ENCODE data around the gene TCFL5. TPM values are rescaled to one million over a fixed set of nuclear protein-coding genes. Genes with fewer than 3 reads are reported as not detected.

TCFL5 gene
- total RNA-seq, 1 donor from 2014 or later, result 12.8 TPM

GRCh38 chr20:62799459-62799858, 62.2 kb downstream of the TCFL5 start:
- Mint-ChIP-seq H3K4me1 (ENCODE audit: unreplicated experiment) (peaks cover 24% of the 10 kb centered on the region), H3K27me3 (ENCODE audit: unreplicated experiment) (no peaks in the 10 kb centered on the region), H3K36me3 (ENCODE audit: unreplicated experiment) (peaks cover 22% of the 10 kb centered on the region), H3K9me3 (ENCODE audit: unreplicated experiment) (no peaks in the 10 kb centered on the region), H3K27ac (ENCODE audit: unreplicated experiment) (no peak overlapping the region), H3K4me3 (ENCODE audit: unreplicated experiment) (no peak overlapping the region)
- no peak for DNase-seq (ENCODE audit: extremely low spot score, unreplicated experiment)
- TF ChIP-seq, protein P1, sequence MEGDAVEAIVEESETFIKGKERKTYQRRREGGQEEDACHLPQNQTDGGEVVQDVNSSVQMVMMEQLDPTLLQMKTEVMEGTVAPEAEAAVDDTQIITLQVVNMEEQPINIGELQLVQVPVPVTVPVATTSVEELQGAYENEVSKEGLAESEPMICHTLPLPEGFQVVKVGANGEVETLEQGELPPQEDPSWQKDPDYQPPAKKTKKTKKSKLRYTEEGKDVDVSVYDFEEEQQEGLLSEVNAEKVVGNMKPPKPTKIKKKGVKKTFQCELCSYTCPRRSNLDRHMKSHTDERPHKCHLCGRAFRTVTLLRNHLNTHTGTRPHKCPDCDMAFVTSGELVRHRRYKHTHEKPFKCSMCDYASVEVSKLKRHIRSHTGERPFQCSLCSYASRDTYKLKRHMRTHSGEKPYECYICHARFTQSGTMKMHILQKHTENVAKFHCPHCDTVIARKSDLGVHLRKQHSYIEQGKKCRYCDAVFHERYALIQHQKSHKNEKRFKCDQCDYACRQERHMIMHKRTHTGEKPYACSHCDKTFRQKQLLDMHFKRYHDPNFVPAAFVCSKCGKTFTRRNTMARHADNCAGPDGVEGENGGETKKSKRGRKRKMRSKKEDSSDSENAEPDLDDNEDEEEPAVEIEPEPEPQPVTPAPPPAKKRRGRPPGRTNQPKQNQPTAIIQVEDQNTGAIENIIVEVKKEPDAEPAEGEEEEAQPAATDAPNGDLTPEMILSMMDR (IDR thresholded peaks at IDR 0.05), result no peak

DNA sequence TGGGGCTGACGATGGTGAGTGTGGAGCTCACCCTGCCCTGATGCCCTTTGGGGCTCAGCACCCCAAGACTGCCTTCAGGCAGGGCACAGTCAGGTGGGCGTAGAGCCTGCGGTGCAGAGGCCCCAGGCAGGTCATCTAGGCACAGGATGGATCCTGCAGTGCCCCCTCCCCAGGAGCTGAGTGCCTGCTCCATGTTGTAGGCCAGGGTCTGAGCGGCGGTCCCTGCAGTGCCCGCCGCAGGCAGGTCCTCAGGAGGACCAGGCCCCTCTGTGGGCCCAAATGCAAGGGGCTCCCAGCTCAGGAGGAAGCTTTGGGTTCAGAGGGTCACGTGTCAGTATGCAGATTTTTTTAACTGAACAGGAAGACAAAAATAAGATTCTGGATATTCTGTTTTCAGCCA, 62.6 kb downstream of the TCFL5 start:
- TF ChIP-seq, protein P1 (IDR thresholded peaks at IDR 0.05), result no peak
- Mint-ChIP-seq H3K36me3 (ENCODE audit: unreplicated experiment) (peaks cover 22% of the 10 kb centered on the region), H3K27me3 (ENCODE audit: unreplicated experiment) (no peaks in the 10 kb centered on the region), H3K4me1 (ENCODE audit: unreplicated experiment) (peaks cover 21% of the 10 kb centered on the region), H3K27ac (ENCODE audit: unreplicated experiment) (no peak overlapping the region), H3K4me3 (ENCODE audit: unreplicated experiment) (no peak overlapping the region), H3K9me3 (ENCODE audit: unreplicated experiment) (no peaks in the 10 kb centered on the region)
- DNase-seq (ENCODE audit: extremely low spot score, unreplicated experiment), result no peak

- no peaks in the 10 kb centered on the region for H3K27me3 Mint-ChIP-seq (ENCODE audit: unreplicated experiment)
- H3K27ac Mint-ChIP-seq (ENCODE audit: unreplicated experiment), result no peak overlapping the region
- H3K36me3 Mint-ChIP-seq (ENCODE audit: unreplicated experiment), result peaks cover 22% of the 10 kb centered on the region
- no peaks in the 10 kb centered on the region for H3K9me3 Mint-ChIP-seq (ENCODE audit: unreplicated experiment)
- H3K4me1 Mint-ChIP-seq (ENCODE audit: unreplicated experiment), result peaks cover 25% of the 10 kb centered on the region
- peak overlapping the region; percentile 77 for H3K4me3 Mint-ChIP-seq (ENCODE audit: unreplicated experiment)
- no peak for DNase-seq (ENCODE audit: extremely low spot score, unreplicated experiment)
- TF ChIP-seq, protein P1 (IDR thresholded peaks at IDR 0.05), result no peak
Observed at GRCh38 chr20:62797671-62798532, 63.7 kb downstream of the TCFL5 start.

DNA sequence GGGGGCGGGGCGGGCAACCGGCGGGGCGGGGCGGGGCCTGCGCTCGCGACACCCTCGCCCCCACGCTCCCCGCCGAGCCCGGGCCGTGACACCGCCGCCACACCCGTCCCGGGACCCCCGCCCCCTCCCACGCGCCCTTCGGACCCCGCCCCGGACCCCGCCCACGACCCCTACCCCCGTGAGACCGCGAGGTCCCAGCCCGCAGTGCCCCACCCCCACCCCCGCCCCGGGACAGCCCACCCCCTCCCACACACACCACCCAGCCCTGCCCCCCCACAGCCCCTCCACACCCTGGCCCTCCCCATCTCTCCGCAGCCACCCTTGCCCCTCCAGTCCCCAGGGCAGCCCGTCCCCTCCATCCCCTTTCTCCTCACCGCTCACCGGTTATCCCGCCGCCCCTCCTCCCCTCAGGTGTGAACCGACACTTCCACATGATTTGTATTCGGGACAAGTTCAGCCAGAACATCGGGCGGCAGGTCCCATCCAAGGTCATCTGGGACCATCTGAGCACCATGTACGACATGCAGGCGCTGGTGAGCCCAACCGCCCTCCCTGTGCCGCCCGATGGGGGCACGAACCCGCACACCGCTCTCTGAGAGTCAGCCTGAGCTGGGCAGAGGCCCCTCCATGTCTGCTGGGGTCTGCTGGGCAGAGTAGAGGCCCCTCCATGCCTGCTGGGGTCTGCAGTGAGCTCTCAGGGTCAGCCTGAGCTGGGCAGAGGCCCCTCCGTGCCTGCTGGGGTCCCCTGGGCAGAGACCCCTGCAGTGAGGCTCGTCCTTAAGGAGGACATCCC, 64.7 kb downstream of the TCFL5 start:
- H3K9me3 Mint-ChIP-seq (ENCODE audit: unreplicated experiment), result no peaks in the 10 kb centered on the region
- peak overlapping the region; percentile 79 for H3K27ac Mint-ChIP-seq (ENCODE audit: unreplicated experiment)

More for the DNA sequence above, 64.7 kb downstream of the TCFL5 start:
- H3K36me3 Mint-ChIP-seq (ENCODE audit: unreplicated experiment), result peaks cover 22% of the 10 kb centered on the region
- TF ChIP-seq, protein P1 (IDR thresholded peaks at IDR 0.05), result no peak
- H3K4me3 Mint-ChIP-seq (ENCODE audit: unreplicated experiment), result peak overlapping the region; percentile 77
- DNase-seq (ENCODE audit: extremely low spot score, unreplicated experiment), result no peak
- H3K27me3 Mint-ChIP-seq (ENCODE audit: unreplicated experiment), result no peaks in the 10 kb centered on the region
- H3K4me1 Mint-ChIP-seq (ENCODE audit: unreplicated experiment), result peaks cover 28% of the 10 kb centered on the region

Measured in osteocyte (in vitro differentiated cells).